ENCODE data around the gene APOC1.

GRCh38 chr19:44939668-44940067 lies 25.3 kb downstream of the APOC1 start:
- TF ChIP-seq POLR2AphosphoS5 (IDR thresholded peaks at IDR 0.05) (no peak), CTCF (IDR thresholded peaks at IDR 0.05) (no peak), POLR2A (IDR thresholded peaks at IDR 0.05) (no peak), EP300 (IDR thresholded peaks at IDR 0.05) (no peak)

Measured in suprapubic skin (tissue), 4 donors.